Measurements from ENCODE around the gene ERN1.
A peak's percentile ranks its signal among the peaks of the same experiment; 100 is the strongest.

Gene ERN1

DNA sequence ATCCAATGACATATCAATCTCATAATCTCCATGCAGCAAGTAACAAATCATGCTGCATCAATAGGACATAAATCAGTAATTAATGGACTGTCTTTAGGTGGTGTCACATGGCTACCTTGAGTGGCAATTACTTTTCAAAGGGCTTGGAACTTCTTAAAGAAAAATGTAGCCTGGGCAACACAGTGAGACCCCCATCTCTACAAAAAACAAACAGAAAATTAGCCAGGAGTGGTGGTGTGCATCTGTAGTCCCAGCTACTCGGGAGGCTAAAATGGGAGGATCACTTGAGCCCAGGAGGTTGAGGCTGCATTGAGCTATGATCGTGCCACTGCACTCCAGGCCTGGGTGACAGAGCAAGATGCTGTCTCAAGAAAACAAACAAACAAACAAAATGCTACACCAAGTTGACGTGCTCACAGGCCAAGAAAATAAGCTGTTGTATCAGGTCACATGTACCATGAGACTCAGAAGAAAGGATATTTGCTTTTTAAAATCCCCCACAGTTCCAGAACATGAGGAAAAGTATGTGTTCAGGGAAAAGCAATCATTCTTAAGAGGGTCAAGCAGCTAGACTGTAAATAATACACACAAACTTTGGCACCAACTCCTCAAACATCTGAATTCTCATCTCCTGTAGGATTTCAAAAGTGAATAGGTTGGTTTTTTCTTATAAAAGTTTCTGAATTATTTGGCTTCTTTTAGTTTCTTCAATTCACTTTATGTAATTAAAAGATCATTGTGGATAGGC, 23.8 kb upstream of the ERN1 start:
- no peak overlapping the region for H3K4me3 Mint-ChIP-seq
- no peak overlapping the region for H3K27ac Mint-ChIP-seq
- H3K27me3 Mint-ChIP-seq (ENCODE audit: low read depth): no peaks in the 10 kb centered on the region
- peaks cover 17% of the 10 kb centered on the region for H3K36me3 Mint-ChIP-seq (ENCODE audit: low read depth)
- no peak for DNase-seq (ENCODE audit: low spot score)
- peaks cover 6% of the 10 kb centered on the region for H3K4me1 Mint-ChIP-seq (ENCODE audit: low read depth)
- no peaks in the 10 kb centered on the region for H3K9me3 Mint-ChIP-seq

DNA sequence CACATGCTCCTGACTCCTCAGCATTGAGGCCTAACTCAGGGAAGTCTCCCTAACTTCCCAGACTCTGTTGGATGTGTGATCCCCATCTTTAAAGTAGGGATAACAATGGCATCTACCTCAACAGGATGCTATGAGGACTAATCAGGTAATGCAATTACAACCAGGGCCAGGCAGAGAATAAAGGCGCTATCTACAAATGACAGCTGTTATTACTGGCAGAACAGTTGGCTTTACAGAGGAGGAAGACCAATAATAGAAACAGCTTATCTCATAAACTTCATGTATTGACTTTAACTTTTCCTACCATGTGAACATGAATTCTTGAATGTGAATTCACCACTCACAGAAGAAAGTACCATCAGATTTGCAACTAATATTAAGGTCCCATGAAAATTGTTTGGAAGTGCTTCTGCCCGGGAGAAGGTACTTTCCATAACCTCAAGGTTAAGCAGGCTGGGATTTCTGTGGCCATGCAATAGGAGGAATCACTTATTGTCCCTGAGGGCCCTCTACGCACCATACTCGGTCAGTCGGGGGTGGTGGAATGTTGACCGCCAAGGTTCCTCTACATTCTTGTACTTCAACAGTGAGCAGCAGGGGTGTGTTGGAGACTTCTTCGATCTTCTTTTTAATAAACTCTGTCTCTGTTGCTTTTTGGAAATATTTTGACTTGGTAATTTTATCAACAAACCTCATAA, 22.6 kb upstream of the ERN1 start:
- no peak overlapping the region for H3K4me3 Mint-ChIP-seq
- no peaks in the 10 kb centered on the region for H3K27me3 Mint-ChIP-seq (ENCODE audit: low read depth)
- H3K36me3 Mint-ChIP-seq (ENCODE audit: low read depth): peaks cover 26% of the 10 kb centered on the region
- H3K27ac Mint-ChIP-seq: no peak overlapping the region
- H3K9me3 Mint-ChIP-seq: no peaks in the 10 kb centered on the region
- no peak for DNase-seq (ENCODE audit: low spot score)
- peaks cover 13% of the 10 kb centered on the region for H3K4me1 Mint-ChIP-seq (ENCODE audit: low read depth)

DNA sequence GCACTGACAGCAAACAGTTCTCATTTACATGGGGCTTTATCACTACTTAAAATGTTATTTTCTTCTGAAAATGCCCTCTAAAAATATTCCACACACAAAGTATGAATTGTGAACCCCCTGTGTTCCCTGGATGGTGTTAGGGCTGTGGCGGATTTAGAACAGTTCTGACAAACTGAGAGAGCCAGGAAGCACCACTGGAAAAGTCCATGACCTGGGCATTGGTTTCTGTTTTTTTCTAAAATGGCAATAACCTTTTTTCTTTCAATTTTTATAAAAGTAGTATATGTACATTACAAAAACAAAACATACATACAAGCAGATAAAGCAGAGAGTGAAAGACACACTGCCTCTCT, 21.0 kb upstream of the ERN1 start:
- Mint-ChIP-seq H3K36me3 (ENCODE audit: low read depth) (peaks cover 38% of the 10 kb centered on the region), H3K27me3 (ENCODE audit: low read depth) (no peaks in the 10 kb centered on the region)

DNA sequence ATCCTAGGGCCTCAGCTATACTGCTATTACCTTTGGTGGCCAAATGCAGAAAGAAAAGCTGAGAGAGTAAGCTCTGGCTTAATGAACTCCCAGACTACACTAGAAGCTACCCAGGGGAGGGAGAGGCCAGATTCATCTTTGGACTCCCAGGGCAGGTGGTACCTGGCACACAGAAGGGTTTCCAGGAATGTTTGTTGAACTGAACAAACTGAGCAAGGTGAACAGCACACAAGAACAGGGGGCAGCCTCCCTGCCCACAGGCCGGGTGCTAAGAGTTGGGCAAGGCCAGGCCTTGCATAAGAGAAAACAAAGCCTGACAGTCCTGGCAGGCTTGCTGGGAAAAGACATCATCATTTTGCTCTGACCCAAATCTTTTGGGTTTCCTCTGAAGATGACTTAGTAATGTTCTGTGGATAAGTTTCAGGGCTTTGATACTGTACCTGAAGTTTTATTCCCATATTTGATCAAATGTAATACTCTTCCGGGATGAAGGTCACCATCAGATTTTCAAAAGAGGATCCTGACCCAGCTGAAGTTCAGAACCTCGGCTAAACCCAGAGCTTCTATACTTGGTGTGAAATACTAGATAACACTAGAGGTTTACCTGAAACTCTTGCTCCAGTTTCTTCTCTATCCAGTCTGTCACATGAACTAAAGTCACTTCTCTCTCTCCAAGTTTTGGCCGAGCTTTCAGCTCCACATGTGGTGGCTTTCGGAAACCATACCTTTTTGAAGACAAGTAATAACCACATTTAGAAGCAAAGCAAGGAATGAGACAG, 20.5 kb upstream of the ERN1 start:
- Mint-ChIP-seq H3K36me3 (ENCODE audit: low read depth) (peaks cover 38% of the 10 kb centered on the region), H3K4me3 (no peak overlapping the region), H3K27me3 (ENCODE audit: low read depth) (no peaks in the 10 kb centered on the region), H3K9me3 (no peaks in the 10 kb centered on the region), H3K4me1 (ENCODE audit: low read depth) (peaks cover 25% of the 10 kb centered on the region), H3K27ac (no peak overlapping the region)
- no peak for DNase-seq (ENCODE audit: low spot score)

More for the DNA sequence above, 21.0 kb upstream of the ERN1 start:
- no peak for DNase-seq (ENCODE audit: low spot score)
- Mint-ChIP-seq H3K4me3 (no peak overlapping the region), H3K27ac (no peak overlapping the region), H3K4me1 (ENCODE audit: low read depth) (peaks cover 25% of the 10 kb centered on the region), H3K9me3 (no peaks in the 10 kb centered on the region)

DNA sequence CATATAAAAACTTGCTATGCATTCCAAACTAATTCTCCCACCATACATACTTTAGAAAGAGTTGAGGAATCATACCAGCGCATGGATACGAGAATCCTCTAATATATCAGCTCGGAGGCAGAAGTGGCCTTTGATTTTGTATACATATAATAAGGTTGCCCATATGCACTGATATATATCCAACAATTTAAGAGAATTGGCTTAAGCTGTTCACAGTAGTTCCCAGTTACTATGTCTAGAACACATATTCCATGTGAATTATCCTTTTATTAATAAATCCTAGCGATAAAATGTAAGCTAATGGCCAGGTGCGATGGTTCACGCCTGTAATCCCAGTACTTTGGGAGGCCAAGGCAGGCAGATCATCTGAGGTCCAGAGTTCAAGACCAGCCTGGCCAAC, 19.3 kb upstream of the ERN1 start:
- peaks cover 38% of the 10 kb centered on the region for H3K36me3 Mint-ChIP-seq (ENCODE audit: low read depth)
- no peak for DNase-seq (ENCODE audit: low spot score)
- H3K27me3 Mint-ChIP-seq (ENCODE audit: low read depth): no peaks in the 10 kb centered on the region
- H3K4me3 Mint-ChIP-seq: no peak overlapping the region
- H3K4me1 Mint-ChIP-seq (ENCODE audit: low read depth): peaks cover 24% of the 10 kb centered on the region
- no peaks in the 10 kb centered on the region for H3K9me3 Mint-ChIP-seq
- no peak overlapping the region for H3K27ac Mint-ChIP-seq

DNA sequence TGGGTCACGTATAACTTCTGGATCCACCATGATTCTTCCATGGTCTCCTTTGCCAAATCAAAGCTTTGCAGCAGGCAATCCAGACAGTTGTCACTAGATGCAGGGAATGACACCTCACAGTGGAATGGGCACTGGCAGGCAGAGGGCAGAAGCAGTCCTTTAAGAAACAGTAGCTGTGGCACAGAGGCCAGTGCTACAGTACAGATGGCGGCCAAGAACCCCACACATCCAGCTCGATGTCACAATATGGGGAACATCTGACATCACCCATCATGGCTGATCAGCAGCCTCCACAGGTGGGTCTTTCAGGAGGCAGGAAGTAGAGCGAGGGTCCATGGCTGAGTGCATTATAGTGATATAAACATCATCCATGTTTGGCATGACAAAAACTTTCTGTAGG, 18.8 kb upstream of the ERN1 start:
- Mint-ChIP-seq H3K4me3 (peak overlapping the region; percentile 6), H3K9me3 (no peaks in the 10 kb centered on the region), H3K36me3 (ENCODE audit: low read depth) (peaks cover 38% of the 10 kb centered on the region), H3K27ac (peak overlapping the region; percentile 45), H3K27me3 (ENCODE audit: low read depth) (no peaks in the 10 kb centered on the region), H3K4me1 (ENCODE audit: low read depth) (peaks cover 24% of the 10 kb centered on the region)
- no peak for DNase-seq (ENCODE audit: low spot score)

DNA sequence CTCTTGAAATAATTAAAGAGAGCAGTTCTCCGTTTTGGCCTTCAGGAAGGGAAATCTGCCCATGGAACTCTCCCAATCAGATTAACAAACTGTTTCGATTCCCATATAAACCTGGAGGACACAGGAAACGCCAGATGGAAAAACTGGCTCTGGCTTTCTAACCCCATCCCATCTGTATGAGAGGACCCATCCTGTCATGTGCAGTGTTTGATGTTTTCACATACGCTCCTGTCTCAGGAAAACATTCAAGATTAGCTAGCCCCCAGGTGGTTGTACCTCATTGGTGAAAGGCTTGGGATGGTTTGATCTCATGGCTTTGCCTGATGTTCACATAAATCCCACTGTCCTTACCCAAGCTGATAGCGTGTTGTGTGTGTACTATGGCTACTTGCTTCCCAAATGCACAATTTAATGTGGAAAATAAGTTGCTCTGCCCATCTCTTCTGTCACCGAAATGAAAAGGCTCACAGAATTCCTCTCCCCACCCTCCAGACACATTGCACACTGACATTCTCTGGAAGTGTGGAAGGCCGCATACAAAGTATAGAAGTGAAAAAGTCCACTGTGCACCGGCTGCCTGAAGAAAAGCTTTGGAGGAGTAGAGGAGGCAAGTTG, 18.2 kb upstream of the ERN1 start:
- Mint-ChIP-seq H3K4me3 (peak overlapping the region; percentile 6), H3K27ac (peak overlapping the region; percentile 45), H3K4me1 (ENCODE audit: low read depth) (peaks cover 24% of the 10 kb centered on the region), H3K9me3 (no peaks in the 10 kb centered on the region), H3K27me3 (ENCODE audit: low read depth) (no peaks in the 10 kb centered on the region), H3K36me3 (ENCODE audit: low read depth) (peaks cover 35% of the 10 kb centered on the region)
- DNase-seq (ENCODE audit: low spot score): no peak

DNA sequence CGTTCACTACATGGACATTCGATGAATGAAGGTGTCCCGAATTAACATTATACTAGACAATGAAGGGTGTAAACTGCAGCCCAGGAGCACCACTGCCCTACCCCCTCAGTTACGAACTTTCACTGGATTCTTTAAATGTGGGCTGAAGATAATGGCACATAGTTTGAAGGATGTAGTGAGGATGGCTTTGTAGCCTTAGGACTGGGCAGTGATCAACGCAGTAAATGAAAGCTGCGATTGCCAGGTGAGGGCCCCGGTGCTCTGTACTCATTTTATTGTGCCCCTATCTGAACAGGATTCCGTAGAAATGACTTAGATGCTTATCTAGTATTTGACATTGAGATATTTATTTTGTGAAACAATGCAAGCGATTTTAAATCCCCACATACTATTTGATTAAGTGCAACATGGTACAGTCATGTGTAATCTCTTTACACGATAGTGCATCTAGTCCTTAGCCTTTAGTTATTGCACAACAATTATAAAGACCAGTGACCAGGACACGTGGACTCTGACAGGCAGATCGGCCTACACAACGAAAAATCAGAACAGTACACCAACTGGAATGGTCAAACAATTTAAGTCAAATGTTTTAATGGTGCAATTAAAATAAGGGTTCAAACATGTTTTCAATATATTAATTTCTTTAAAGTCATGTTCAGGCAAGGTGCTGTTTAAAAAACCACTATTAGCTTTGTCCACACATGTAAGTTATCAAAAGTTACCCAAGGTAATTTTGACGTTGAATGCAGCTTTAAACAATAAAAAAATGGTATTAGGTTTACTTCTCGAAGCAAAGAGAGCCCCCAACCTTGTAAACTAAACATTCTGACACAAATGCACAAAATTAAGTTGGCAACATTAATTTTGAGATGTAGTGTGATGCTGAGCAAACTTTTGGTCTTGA, 17.4 kb upstream of the ERN1 start:
- peaks cover 24% of the 10 kb centered on the region for H3K4me1 Mint-ChIP-seq (ENCODE audit: low read depth)
- H3K36me3 Mint-ChIP-seq (ENCODE audit: low read depth): peaks cover 29% of the 10 kb centered on the region
- no peak overlapping the region for H3K27ac Mint-ChIP-seq
- no peak for DNase-seq (ENCODE audit: low spot score)
- no peaks in the 10 kb centered on the region for H3K9me3 Mint-ChIP-seq
- no peaks in the 10 kb centered on the region for H3K27me3 Mint-ChIP-seq (ENCODE audit: low read depth)
- peak overlapping the region; percentile 6 for H3K4me3 Mint-ChIP-seq

DNA sequence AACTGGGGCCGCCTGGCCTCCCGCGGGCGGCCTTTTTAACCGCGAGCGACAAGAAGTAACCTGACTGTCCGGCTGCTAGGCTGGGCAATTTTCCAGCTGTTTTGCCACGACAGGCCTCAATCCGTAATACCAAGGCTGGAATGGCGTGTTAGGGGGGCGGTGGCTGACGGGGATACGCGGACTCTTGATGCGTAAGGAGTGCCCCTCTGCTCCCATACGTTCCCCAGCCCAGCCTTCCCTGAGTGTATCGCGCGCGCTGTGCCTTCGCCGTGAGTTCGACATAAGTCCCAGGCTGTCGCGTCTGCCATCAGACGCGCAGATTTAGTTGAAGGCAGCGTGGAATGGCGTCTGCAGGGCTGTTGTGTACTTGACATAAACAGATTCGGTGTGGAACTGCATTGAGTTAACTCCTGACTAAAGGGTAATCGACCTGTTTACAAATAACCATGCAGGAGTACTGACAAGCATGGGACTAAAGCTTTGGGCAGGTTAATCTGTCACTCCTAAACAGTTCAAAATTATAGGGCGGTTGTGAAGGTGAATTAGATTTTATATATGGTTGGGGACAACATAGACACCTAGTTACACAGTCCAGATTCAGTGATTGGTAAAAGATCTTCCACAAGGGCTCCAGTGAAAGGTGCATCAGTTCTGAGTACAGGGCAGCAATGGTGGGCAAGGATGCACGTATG, 16.6 kb upstream of the ERN1 start:
- peaks cover 24% of the 10 kb centered on the region for H3K4me1 Mint-ChIP-seq (ENCODE audit: low read depth)
- H3K27ac Mint-ChIP-seq: no peak overlapping the region
- no peaks in the 10 kb centered on the region for H3K9me3 Mint-ChIP-seq
- H3K4me3 Mint-ChIP-seq: no peak overlapping the region
- H3K36me3 Mint-ChIP-seq (ENCODE audit: low read depth): peaks cover 28% of the 10 kb centered on the region
- DNase-seq (ENCODE audit: low spot score): no peak
- no peaks in the 10 kb centered on the region for H3K27me3 Mint-ChIP-seq (ENCODE audit: low read depth)

DNA sequence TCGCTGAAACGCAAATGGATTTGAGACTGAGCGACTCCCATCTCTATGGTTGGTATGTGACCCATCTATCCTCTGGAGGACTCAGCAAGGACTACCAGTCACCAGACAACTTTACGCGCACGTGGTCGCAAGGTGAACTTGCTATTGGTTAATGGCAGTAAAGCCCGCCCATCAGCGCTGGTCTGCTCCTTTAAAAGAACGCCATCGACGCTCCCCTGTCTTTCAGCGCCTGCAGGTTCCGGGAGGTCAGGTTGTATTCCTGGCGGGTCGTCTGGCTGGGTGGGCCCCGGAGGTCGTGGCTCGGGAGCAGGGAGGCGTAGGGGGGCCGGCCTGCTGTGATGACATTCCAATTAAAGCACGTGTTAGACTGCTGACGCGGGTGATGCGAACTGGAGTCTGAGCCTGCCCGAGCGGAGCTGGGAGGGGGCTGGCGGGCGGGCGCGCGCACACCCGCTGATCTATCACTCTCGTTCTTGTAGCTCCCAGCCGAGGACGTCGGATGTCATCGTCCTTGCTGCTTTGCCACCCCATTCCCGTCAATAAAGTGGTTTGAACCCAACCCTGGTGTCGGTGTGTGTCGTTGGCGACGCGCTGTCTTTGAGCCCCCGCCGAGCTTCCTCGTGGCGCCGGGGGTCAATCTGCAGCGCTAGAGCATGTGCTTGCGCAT, 15.9 kb upstream of the ERN1 start:
- peaks cover 28% of the 10 kb centered on the region for H3K36me3 Mint-ChIP-seq (ENCODE audit: low read depth)
- H3K9me3 Mint-ChIP-seq: no peaks in the 10 kb centered on the region
- no peak overlapping the region for H3K27ac Mint-ChIP-seq
- no peaks in the 10 kb centered on the region for H3K27me3 Mint-ChIP-seq (ENCODE audit: low read depth)
- H3K4me3 Mint-ChIP-seq: no peak overlapping the region
- peak; percentile 94 for DNase-seq (ENCODE audit: low spot score)
- H3K4me1 Mint-ChIP-seq (ENCODE audit: low read depth): peaks cover 24% of the 10 kb centered on the region

DNA sequence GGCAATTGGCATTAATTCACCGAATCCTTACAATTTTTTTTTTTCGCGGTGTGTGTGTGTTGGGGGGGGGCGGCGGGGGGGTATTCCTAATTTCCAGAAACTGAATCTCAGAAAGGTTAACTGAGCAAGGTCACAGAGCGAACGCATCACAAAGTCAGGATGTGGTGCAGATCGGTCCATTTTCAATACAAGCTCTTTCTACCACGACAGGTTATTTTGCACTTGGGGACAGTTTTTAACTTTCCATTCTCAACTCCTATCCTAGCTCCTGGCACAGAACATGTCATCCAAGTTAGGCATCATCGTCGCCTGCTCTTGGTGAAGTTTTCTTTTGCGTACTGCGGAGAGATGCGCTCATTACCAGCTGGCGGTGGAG, 15.4 kb upstream of the ERN1 start:
- Mint-ChIP-seq H3K27ac (no peak overlapping the region), H3K9me3 (no peaks in the 10 kb centered on the region), H3K27me3 (ENCODE audit: low read depth) (no peaks in the 10 kb centered on the region), H3K4me3 (no peak overlapping the region), H3K36me3 (ENCODE audit: low read depth) (peaks cover 28% of the 10 kb centered on the region), H3K4me1 (ENCODE audit: low read depth) (peaks cover 24% of the 10 kb centered on the region)
- no peak for DNase-seq (ENCODE audit: low spot score)

DNA sequence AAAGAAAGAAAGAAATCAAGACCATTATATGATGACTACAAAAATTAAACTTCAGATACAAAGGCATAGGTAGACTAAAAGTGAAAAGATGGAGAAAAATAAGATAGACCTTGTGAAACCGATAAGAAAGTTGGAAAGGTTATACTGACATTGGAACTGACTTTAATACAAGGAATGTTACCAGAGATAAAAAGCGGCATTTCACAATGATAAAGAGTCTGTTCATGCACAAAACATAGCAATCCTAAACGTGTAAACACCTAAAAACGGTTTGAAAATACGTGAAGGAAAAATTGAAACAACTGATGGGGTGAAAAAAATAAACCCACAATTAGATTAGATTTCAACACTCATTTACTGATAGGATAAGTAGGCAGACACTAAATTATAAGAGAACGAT, 9.6 kb upstream of the ERN1 start:
- no peak overlapping the region for H3K4me3 Mint-ChIP-seq
- no peaks in the 10 kb centered on the region for H3K9me3 Mint-ChIP-seq
- no peaks in the 10 kb centered on the region for H3K36me3 Mint-ChIP-seq (ENCODE audit: low read depth)
- H3K4me1 Mint-ChIP-seq (ENCODE audit: low read depth): no peaks in the 10 kb centered on the region
- H3K27ac Mint-ChIP-seq: no peak overlapping the region
- no peak for DNase-seq (ENCODE audit: low spot score)
- H3K27me3 Mint-ChIP-seq (ENCODE audit: low read depth): no peaks in the 10 kb centered on the region
